ENCODE data around the gene GPX5.

Gene GPX5

DNA sequence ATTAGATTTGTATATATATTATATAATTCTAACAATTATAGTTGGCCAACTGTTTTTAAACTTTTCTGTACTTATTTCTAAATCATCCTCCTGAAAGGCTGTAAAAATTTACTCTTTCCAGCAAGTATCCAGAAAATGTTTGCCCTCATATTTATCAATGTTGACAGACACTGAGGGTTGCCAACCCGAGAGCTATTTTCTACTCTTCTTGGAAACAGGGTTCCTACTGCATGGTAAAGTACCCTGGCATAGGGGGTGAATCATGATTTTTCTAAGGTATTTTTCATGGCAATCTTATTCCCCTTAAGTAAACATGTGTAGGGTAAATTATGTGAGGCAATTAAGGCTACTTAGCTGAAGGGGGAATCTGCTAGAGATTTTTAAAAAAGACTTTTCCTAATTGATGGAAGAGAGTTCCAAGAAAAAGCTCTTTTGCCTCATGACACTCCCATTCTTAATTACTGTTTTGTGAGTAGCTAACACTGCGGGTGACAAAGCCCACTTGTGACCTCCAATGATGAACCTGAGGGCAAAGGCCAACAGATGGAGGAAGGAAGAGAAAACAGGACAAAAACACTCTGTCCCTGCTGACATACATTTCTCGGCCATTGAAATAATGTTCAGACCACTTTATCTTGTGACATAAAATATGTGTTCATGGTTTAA lies 37.9 kb downstream of the GPX5 start:
- DNase-seq (ENCODE audit: insufficient read length, low spot score) (no peak), FAIRE-seq (no peak)
- TF ChIP-seq CTCF (IDR thresholded peaks at IDR 0.05; ENCODE audit: insufficient read depth, missing control alignments) = no peak

DNA sequence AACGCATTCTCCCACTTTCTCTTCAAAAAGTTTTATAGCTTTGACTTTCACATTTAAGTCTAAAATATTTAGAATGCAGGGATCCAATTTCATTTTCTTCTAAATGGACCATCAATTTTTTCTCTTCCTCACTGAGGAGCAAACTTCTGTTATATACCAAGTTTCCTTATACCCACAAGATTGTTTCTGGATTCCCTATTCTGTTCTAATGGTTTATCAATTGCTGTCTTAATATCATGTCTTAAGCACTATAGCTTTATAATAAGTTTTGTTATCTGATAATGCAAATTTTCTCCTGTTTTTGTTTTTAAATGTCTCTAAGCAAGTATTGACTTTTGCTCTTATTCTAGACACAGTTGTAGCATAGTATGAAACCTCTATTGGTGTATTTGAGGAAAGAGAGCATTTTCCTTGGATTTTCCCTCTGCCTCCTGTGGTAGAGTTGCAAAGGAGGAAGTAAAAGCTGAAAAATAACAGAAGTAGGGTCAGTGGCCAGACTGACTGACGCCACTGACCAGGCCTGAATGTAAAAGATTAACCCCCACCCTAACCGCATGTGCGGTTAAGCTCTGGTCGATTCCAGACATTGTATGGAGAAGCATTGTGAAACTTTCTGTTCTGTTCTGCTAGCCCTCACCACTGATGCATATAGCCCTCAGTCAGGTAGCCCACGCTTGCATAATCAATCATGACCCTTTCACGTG lies 40.3 kb downstream of the GPX5 start:
- DNase-seq (ENCODE audit: insufficient read length, low spot score) (no peak), FAIRE-seq (no peak)

DNA sequence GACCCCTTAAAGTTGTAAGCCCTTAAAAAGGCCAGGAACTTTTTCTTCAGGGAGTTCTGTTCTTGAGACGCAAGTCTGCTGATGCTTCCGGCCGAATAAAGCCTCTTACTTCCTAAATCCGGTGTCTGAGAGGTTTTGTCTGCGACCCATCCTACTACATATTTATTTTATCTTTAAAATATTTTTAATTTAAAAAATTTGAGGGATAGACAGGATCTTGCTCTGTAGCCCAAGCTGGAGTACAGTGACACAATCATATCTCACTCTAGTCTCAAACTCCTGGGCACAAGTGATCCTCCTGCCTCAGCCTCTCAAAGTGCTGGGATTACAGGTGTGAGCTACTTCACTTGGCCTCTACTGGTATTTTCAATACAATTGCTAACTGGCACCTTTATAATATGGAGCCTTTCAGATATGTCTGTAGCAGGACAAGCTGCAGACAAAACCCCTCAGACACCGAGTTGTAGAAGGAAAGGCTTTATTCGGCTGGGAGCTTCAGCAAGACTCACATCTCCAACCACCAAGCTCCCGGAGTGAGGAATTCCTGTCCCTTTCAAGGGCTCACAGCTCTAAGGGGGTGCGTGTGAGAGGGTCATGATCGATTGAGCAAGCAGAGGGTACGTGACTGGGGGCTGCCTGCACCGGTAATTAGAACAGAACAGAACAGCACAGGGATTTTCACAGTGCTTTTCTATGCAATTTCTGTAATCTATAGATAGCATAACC lies 41.0 kb downstream of the GPX5 start:
- no peak for TF ChIP-seq CTCF (IDR thresholded peaks at IDR 0.05; ENCODE audit: insufficient read depth, missing control alignments)
- FAIRE-seq (no peak), DNase-seq (ENCODE audit: insufficient read length, low spot score) (no peak)

More for the DNA sequence above, 40.3 kb downstream of the GPX5 start:
- TF ChIP-seq CTCF (IDR thresholded peaks at IDR 0.05; ENCODE audit: insufficient read depth, missing control alignments) = no peak

DNA sequence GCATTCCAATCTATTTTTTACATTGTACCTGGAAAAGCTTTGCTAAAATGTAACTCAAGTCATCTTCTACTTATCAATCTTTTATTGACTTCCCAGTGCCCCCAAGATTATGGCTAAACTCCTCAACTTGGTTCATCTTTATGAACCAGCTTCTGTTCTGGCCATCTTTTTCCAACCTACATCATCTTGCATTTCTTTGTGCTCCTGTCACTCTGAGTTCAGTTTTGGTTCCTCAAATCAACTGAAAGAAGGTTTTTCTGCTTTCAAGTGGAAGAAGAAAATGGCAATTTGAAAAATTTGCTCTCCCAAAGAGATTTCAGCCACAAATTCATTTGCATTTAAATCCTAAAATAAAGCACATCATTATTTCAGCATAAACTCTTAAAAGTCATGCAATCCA lies 41.8 kb downstream of the GPX5 start:
- DNase-seq (ENCODE audit: insufficient read length, low spot score) (no peak), FAIRE-seq (no peak)
- no peak for TF ChIP-seq CTCF (IDR thresholded peaks at IDR 0.05; ENCODE audit: insufficient read depth, missing control alignments)

DNA sequence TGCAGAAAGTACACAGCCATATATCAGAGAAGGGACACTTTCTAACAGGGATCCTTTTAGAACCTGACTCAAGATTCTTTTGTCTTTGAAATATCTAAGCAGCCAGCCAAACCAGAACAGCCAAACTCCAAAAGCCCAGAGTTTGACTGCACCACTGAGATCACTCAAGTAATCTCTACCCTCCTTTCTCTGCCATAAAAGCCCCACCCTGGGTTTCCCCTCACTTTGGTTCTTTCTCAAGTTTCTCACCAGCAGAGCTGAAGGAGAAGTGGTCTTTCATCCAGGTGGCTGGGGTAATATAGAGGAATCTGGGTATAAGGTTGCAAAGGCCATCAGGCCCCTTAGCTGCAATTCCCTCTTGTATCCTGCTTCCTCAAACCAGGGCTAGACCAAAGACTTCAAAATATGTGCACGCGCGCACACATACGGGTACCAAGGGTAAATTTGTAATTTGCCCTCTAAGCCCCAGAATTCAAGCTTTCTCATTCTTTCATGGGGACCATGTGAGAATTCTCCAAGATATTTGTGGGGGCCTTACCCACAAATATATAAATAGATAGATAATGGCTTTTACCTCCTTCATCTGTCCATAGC lies 42.9 kb downstream of the GPX5 start:
- DNase-seq (ENCODE audit: insufficient read length, low spot score) (no peak), FAIRE-seq (no peak)
- no peak for TF ChIP-seq CTCF (IDR thresholded peaks at IDR 0.05; ENCODE audit: insufficient read depth, missing control alignments)

DNA sequence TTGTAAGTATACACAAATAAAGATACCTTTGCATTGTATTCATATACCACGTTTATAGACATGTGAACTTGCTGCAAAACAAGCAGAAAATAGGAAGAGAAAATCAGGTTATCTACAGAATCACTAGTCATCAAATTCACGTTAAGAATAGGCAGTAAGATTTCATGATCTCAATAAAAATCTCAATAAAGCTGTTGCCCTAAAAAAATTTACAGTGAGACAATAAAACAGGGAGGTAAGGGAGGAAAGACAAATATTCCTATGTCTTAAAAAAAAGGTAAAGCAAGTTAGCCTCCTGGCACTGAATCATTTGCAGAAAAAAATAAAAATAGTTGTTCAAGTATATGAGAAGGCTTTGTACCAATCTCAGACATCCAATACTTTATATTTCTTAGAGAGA lies 44.1 kb downstream of the GPX5 start:
- DNase-seq (ENCODE audit: insufficient read length, low spot score) (no peak), FAIRE-seq (no peak)
- TF ChIP-seq CTCF (IDR thresholded peaks at IDR 0.05; ENCODE audit: insufficient read depth, missing control alignments) = no peak

Measured in D721Med (cell line).